H9 (cell line): ENCODE results near the gene FOXR1. TPM values are rescaled to one million over a fixed set of nuclear protein-coding genes. Genes with fewer than 3 reads are reported as not detected.

Source experiments
- DNase-seq: peaks from one replicate; pipeline ENCODE4 v3.0.0-alpha.2; 2017
- H2AFZ ChIP-seq: one replicate; pipeline ENCODE4 v1.6.1; 2013; ENCODE audit warnings: mild to moderate bottlenecking, low read length, control low read depth, moderate library complexity
- H2AK5ac ChIP-seq: 2 replicates; pipeline ENCODE4 v1.6.1; 2013; ENCODE audit warnings: low read length, control low read depth, mixed read lengths; ENCODE audit not compliant: insufficient read length
- H2BK120ac ChIP-seq: one replicate; pipeline ENCODE4 v1.6.1; 2013; ENCODE audit warnings: low read depth, mild to moderate bottlenecking, low read length, control low read depth, inconsistent platforms; ENCODE audit not compliant: poor library complexity, severe bottlenecking
- H2BK12ac ChIP-seq: 2 replicates; pipeline ENCODE4 v1.6.1; 2013; ENCODE audit warnings: low read length, control low read depth, mixed read lengths, low read depth; ENCODE audit not compliant: insufficient read length
- H2BK15ac ChIP-seq: 2 replicates; pipeline ENCODE4 v1.6.1; 2013; ENCODE audit warnings: low read depth, low read length, control low read depth
- H2BK20ac ChIP-seq: one replicate; pipeline ENCODE4 v1.6.1; 2013; ENCODE audit warnings: low read depth, mild to moderate bottlenecking, low read length, control low read depth, inconsistent platforms; ENCODE audit not compliant: poor library complexity, severe bottlenecking
- H2BK5ac ChIP-seq: 2 replicates; pipeline ENCODE4 v1.6.1; 2013; ENCODE audit warnings: low read length, control low read depth, mixed read lengths; ENCODE audit not compliant: insufficient read length
- H3K14ac ChIP-seq: 2 replicates; pipeline ENCODE4 v1.6.1; 2013; ENCODE audit warnings: low read length, control low read depth; ENCODE audit not compliant: insufficient read depth
- H3K18ac ChIP-seq: 2 replicates; pipeline ENCODE4 v1.6.1; 2013; ENCODE audit warnings: low read depth, mild to moderate bottlenecking, mixed read lengths, low read length, control low read depth; ENCODE audit not compliant: insufficient read length
- H3K23ac ChIP-seq: 2 replicates; pipeline ENCODE4 v1.6.1; 2013; ENCODE audit warnings: low read length, control low read depth, mixed read lengths, low read depth; ENCODE audit not compliant: insufficient read length
- H3K23me2 ChIP-seq: 2 replicates; pipeline ENCODE4 v1.6.1; 2013; ENCODE audit warnings: low read depth, mild to moderate bottlenecking, mixed read lengths, low read length, control low read depth; ENCODE audit not compliant: insufficient read length, poor library complexity, severe bottlenecking
- H3K27ac ChIP-seq: 2 replicates; pipeline ENCODE4 v1.5.1; 2013; ENCODE audit warnings: low read length, control low read depth, mixed read lengths, low read depth; ENCODE audit not compliant: insufficient read length
- H3K27me3 ChIP-seq: 2 replicates; pipeline ENCODE4 v1.6.1; 2013; ENCODE audit warnings: low read length, control low read depth, inconsistent platforms; ENCODE audit not compliant: insufficient read depth
- H3K4ac ChIP-seq: 2 replicates; pipeline ENCODE4 v1.6.1; 2013; ENCODE audit warnings: low read depth, mild to moderate bottlenecking, control low read depth, inconsistent platforms, low read length, moderate library complexity
- H3K4me1 ChIP-seq: 2 replicates; pipeline ENCODE4 v1.6.1; 2013; ENCODE audit warnings: low read length, control low read depth, inconsistent platforms; ENCODE audit not compliant: insufficient read depth
- H3K4me2 ChIP-seq: 2 replicates; pipeline ENCODE4 v1.6.1; 2013; ENCODE audit warnings: low read length, control low read depth, mixed read lengths; ENCODE audit not compliant: insufficient read length, insufficient read depth
- H3K56ac ChIP-seq: 2 replicates; pipeline ENCODE4 v1.6.1; 2013; ENCODE audit warnings: low read depth, mild to moderate bottlenecking, mixed read lengths, low read length, control low read depth; ENCODE audit not compliant: insufficient read length
- H3K79me1 ChIP-seq: 2 replicates; pipeline ENCODE4 v1.6.1; 2013; ENCODE audit warnings: low read depth, mild to moderate bottlenecking, moderate library complexity, low read length, control low read depth, inconsistent platforms; ENCODE audit not compliant: insufficient read depth, poor library complexity, severe bottlenecking
- H3K79me2 ChIP-seq: 2 replicates; pipeline ENCODE4 v1.6.1; 2013; ENCODE audit warnings: low read length, control low read depth, inconsistent platforms; ENCODE audit not compliant: insufficient read depth
- H3K9ac ChIP-seq: 2 replicates; pipeline ENCODE4 v1.6.1; 2013; ENCODE audit warnings: low read length, control low read depth, mixed read lengths; ENCODE audit not compliant: insufficient read length; ENCODE audit errors: extremely low read depth
- H3K9me3 ChIP-seq: one replicate; pipeline ENCODE4 v1.6.1; 2013; ENCODE audit warnings: low read depth, low read length, inconsistent platforms; ENCODE audit not compliant: control insufficient read depth
- H3T11ph ChIP-seq: one replicate; pipeline ENCODE4 v1.6.1; 2013; ENCODE audit warnings: mild to moderate bottlenecking, low read length, control low read depth, inconsistent platforms
- H4K20me1 ChIP-seq: one replicate; pipeline ENCODE4 v1.6.1; 2013; ENCODE audit not compliant: control insufficient read depth, insufficient read length, insufficient read depth
- H4K5ac ChIP-seq: 2 replicates; pipeline ENCODE4 v1.6.1; 2013; ENCODE audit warnings: low read depth, mild to moderate bottlenecking, mixed read lengths, low read length, control low read depth; ENCODE audit not compliant: insufficient read length
- H4K8ac ChIP-seq: replicated peaks from 2 replicates; pipeline ENCODE4 v1.6.1; 2013; ENCODE audit warnings: low read length, control low read depth, mixed read lengths, low read depth; ENCODE audit not compliant: insufficient read length
- H4K91ac ChIP-seq: 2 replicates; pipeline ENCODE4 v1.6.1; 2013; ENCODE audit warnings: low read depth, mild to moderate bottlenecking, moderate library complexity, mixed read lengths, low read length, control low read depth; ENCODE audit not compliant: insufficient read length
- H3K27ac Mint-ChIP-seq, 3 experiments: 2 replicates in 2 of 3; 3 replicates in 1 of 3; pipeline ENCODE4 v1.8.0; 2020 to 2021; ENCODE audit warnings: mixed read lengths in 3 of 3, mild to moderate bottlenecking in 1 of 3, moderate library complexity in 1 of 3
- H3K27me3 Mint-ChIP-seq: 2 replicates; pipeline ENCODE4 v1.8.0; 2021; ENCODE audit warnings: low read depth, mild to moderate bottlenecking, moderate library complexity, mixed read lengths
- H3K36me3 Mint-ChIP-seq, 3 experiments: 2 replicates in 2 of 3; 3 replicates in 1 of 3; pipeline ENCODE4 v1.8.0; 2020 to 2021; ENCODE audit warnings: low read depth in 3 of 3, mixed read lengths in 3 of 3; ENCODE audit not compliant: insufficient read depth in 1 of 3
- H3K4me1 Mint-ChIP-seq, 2 experiments: 2 replicates each; pipeline ENCODE4 v1.8.0; 2020; ENCODE audit warnings: mixed read lengths in 2 of 2
- H3K4me3 Mint-ChIP-seq, 2 experiments: 2 replicates in 1 of 2; 3 replicates in 1 of 2; pipeline ENCODE4 v1.8.0; 2020 to 2021; ENCODE audit warnings: mild to moderate bottlenecking in 2 of 2, mixed read lengths in 2 of 2, moderate library complexity in 1 of 2
- H3K9me3 Mint-ChIP-seq, 2 experiments: 2 replicates in 1 of 2; 3 replicates in 1 of 2; pipeline ENCODE4 v1.8.0; 2020; ENCODE audit warnings: mild to moderate bottlenecking in 2 of 2, mixed read lengths in 2 of 2, moderate library complexity in 1 of 2
- CTCF ChIP-seq: fragments of 200-600 bp; sonication (generic); conservative IDR thresholded peaks from 3 replicates; pipeline ENCODE4 v1.8.0; 2021; ENCODE audit warnings: antibody characterized with exemption, mild to moderate bottlenecking
- WGBS: extraction: QIAGEN DNeasy Blood & Tissue Kit; methylation state at CpG from one replicate; pipeline ENCODE4 v1.1.7; 2013; ENCODE audit warnings: missing lambda C conversion rate, low lambda C conversion rate, mixed read lengths; ENCODE audit not compliant: insufficient read length; ENCODE audit errors: extremely low coverage; 5-methylcytosine and 5-hydroxymethylcytosine counted together
- total RNA-seq: library from RNA; stranded (reverse); gene quantifications from 2 replicates; pipeline ENCODE4 v1.2.1, GENCODE V29; 2021

FOXR1 gene
- total RNA-seq, 1 experiment from 2014 or later, result not detected

- no peak overlapping the region for H3K4me2 ChIP-seq
- no peak overlapping the region for H3K9ac ChIP-seq
- H2BK5ac ChIP-seq, result no peak overlapping the region
- H3K27ac Mint-ChIP-seq, result peak overlapping the region in 1 of 3 experiments; percentile 74; a peak in 3 of 7 replicates
- H3K18ac ChIP-seq, result no peak overlapping the region
- peaks cover 2 to 11% of the 10 kb centered on the region in 2 experiments; a peak in 3 of 4 replicates for H3K4me1 Mint-ChIP-seq
- no peaks in the 10 kb centered on the region for H3K9me3 ChIP-seq
- peaks cover 7% of the 10 kb centered on the region for H3K23me2 ChIP-seq
- H4K91ac ChIP-seq, result no peak overlapping the region
- no peak overlapping the region for H3K27ac ChIP-seq
- H2BK120ac ChIP-seq, result no peak overlapping the region
- no peak overlapping the region for H3K4me3 Mint-ChIP-seq
- no peaks in the 10 kb centered on the region for H3K4me1 ChIP-seq
- H2BK20ac ChIP-seq, result no peak overlapping the region
- no peak overlapping the region for H4K5ac ChIP-seq
- no peak overlapping the region for H3K14ac ChIP-seq
- no peak for DNase-seq
- peaks cover 7% of the 10 kb centered on the region; the same call in 1 of the 2 replicates for H3K79me2 ChIP-seq
- H3K4ac ChIP-seq, result no peak overlapping the region
- peaks cover 2% of the 10 kb centered on the region for H3K79me1 ChIP-seq
- no peak for TF ChIP-seq CTCF
- peaks cover 60 to 93% (median 79%) of the 10 kb centered on the region in 3 experiments for H3K36me3 Mint-ChIP-seq
- H3T11ph ChIP-seq, result no peak overlapping the region
- no peaks in the 10 kb centered on the region for H4K20me1 ChIP-seq
- no peaks in the 10 kb centered on the region for H3K9me3 Mint-ChIP-seq
- no peak overlapping the region for H3K23ac ChIP-seq
- H4K8ac ChIP-seq, result no peak overlapping the region
- WGBS, result no CpG with 5 or more reads among the region's 3 CpGs
- H2AK5ac ChIP-seq, result no peak overlapping the region
- H2BK12ac ChIP-seq, result no peak overlapping the region
- no peaks in the 10 kb centered on the region for H3K27me3 ChIP-seq
- no peak overlapping the region for H3K56ac ChIP-seq
- no peak overlapping the region for H2BK15ac ChIP-seq
- H3K27me3 Mint-ChIP-seq, result no peaks in the 10 kb centered on the region; the same call in 1 of the 2 replicates
- H2AFZ ChIP-seq, result no peak overlapping the region
Measured at GRCh38 chr11:119012629-119013170, 41.1 kb downstream of the FOXR1 start.
